Left colon (tissue), 2 donors: ENCODE measurements around the gene TANC2. TPM values are rescaled to one million over a fixed set of nuclear protein-coding genes. Genes with fewer than 3 reads are reported as not detected.

Experiments
- ATAC-seq: fragments of 200-7000 bp; cut with Tn5 transposase; one replicate; pipeline ENCODE4 v1.9.1; 2020; ENCODE audit warnings: mild to moderate bottlenecking, moderate library complexity
- DNase-seq, 2 donors: peaks; one replicate each; pipeline ENCODE4 v3.0.0-alpha.2; 2020
- intact Hi-C, 2 donors: fragments of 100-400 bp; cut with DNase I in 1 of 2; cut with micrococcal nuclease in 1 of 2; formaldehyde crosslinking; loops; one replicate each; pipeline versions ENCODE4 v1.11.2 to v1.14.0; 2022; cut with DNase I, micrococcal nuclease
- microRNA-seq, 2 donors: library from miRNA; unstranded; fragments of <30 nt; microRNA quantifications; one replicate each; pipeline versions ENCODE4 v1.1.0 to v1.2.0, GENCODE V29; 2020
- total RNA-seq, 2 donors: library from RNA; stranded (reverse); fragmentation: NEBNext Ultra II Directional; extraction: Animal tissue kit (Norgen Biotek cat#: 25700); gene quantifications; one replicate each; pipeline ENCODE4 v1.2.1, GENCODE V29; 2021
- donor health status: DM: no; HTN: no; CAD: no.
- donor health status: DM: yes; HTN: yes; CAD: no.

Gene TANC2
- total RNA-seq, 2 donors from 2014 or later: 16.2 to 22.8 TPM

DNA sequence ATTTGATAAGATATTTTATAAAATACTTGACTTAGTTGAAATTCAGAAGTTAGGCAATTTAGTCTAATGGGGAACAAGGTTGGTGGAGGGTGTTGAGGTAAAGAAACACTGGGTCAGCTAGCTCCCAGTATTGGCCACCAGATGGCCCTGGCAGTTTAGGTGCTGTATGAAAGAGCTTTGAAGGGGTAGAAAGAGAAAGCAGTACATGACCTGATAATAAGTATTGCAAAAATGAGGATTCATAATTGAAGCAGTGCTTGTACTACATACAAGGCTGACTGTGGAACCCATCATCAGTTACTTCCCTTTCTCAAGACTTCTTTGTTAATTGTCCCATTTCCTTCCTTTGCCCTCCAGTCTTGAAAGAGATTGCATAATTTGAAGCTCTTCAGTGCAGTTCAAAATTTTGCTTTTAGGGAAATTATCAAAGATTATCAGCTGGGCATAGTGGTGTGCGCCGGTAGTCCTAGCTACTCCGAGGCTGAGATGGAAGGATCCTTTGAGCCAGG, 29.4 kb downstream of the TANC2 start:
- DNase-seq: peak in 1 of 2 donors; percentile 39
- intact Hi-C loops: loop anchor here in 1 of 2 donors (10.0 kb wide), 1 partner anchor 409 kb away; no protein-coding TSS in a partner anchor
- ATAC-seq: peak; percentile 67

DNA sequence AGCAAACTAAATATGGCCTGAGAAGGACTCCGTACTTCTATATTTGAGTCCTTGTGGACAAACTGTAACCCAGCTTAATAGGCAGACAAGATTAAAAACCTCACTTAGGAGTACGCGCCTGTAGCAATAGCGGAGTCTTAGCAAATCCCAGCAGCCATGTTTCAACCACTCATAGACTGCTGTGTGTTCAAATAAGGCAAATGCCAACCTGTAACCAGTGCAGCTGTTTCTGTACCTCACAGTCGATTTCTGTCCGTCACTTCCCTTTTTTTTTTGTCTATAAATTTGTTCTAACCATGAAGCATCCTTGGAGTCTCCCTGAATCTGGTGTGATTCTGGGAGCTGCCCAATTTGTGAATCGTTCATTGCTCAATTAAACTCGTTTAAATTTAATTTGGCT, 30.2 kb downstream of the TANC2 start:
- DNase-seq (no peak), ATAC-seq (no peak)
- intact Hi-C loops: loop anchor here in 1 of 2 donors (10.0 kb wide), 1 partner anchor 409 kb away; no protein-coding TSS in a partner anchor

DNA sequence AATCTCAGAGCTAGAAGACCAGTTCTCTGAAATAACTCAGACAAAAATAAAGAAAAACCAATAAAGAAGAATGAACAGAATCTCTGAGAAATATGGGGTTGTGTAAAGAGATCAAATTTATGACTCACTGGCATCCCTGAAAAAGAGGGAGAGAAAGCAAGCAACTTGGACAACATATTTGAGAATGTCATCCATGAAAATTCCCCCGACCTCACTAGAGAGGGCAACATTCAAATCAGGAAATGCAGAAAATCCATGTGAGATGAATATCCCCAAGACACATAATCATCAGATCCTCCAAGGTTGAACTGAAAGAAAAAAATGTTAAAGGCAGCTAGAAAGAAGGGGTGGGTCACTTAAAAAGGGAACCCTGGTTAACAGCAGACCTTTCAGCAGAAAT, 32.1 kb downstream of the TANC2 start:
- ATAC-seq (no peak), DNase-seq (no peak)
- intact Hi-C loops: loop anchor here in 1 of 2 donors (10.0 kb wide), 1 partner anchor 407 kb away; no protein-coding TSS in a partner anchor

DNA sequence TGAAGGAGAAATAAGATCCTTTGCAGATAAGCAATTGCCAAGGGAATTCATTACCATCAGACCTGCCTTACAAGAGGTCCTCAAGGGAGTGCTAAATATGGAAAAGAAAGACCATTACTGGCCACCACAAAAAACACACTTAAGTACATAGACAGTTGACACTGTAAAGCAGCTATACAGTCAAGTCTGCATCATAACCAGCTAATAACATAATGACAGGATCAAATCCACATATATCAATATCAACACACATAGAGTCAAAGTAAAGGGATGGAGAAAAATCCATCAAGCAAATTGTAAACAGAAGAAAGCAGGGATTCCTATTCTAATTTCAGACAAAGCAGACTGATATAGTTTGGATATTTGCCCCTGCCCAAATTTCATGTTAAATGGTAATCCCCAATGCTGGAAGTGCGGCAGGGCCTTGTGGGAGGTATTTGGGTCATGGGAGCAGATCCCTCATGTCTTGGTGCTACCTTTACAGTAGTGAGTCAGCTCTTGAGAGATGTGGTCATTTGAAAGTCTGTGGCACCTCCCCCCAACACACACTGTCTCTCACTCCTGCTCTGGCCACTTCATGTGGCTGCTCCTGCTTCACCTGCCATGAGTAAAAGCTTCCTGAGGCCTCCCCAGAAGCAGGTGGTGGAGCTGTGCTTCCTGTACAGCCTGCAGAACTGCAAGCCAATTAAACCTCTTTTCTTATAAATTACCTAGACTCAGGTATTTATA, 32.8 kb downstream of the TANC2 start:
- intact Hi-C loops: loop anchor here in 1 of 2 donors (10.0 kb wide), 1 partner anchor 406 kb away; no protein-coding TSS in a partner anchor
- ATAC-seq (no peak), DNase-seq (no peak)

DNA sequence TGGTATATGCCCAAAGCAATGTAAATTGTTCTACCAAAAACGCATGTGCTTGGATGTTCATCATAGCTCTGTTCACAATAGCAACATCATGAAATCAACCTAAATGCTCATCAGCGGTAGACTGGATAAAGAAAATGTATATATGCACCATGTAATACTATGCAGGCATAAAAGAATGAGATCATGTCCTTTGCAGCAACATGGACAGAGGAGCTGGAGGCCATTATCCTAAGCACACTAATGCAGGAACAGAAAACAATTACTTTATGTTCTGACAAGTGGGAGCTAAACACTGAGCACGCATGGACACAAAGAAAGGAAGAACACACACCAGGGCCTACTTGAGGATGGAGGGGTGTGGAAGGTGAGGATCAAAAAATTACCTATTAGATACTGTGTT, 33.7 kb downstream of the TANC2 start:
- intact Hi-C loops: loop anchor here in 1 of 2 donors (10.0 kb wide), 1 partner anchor 405 kb away; no protein-coding TSS in a partner anchor
- ATAC-seq: no peak
- DNase-seq: no peak

DNA sequence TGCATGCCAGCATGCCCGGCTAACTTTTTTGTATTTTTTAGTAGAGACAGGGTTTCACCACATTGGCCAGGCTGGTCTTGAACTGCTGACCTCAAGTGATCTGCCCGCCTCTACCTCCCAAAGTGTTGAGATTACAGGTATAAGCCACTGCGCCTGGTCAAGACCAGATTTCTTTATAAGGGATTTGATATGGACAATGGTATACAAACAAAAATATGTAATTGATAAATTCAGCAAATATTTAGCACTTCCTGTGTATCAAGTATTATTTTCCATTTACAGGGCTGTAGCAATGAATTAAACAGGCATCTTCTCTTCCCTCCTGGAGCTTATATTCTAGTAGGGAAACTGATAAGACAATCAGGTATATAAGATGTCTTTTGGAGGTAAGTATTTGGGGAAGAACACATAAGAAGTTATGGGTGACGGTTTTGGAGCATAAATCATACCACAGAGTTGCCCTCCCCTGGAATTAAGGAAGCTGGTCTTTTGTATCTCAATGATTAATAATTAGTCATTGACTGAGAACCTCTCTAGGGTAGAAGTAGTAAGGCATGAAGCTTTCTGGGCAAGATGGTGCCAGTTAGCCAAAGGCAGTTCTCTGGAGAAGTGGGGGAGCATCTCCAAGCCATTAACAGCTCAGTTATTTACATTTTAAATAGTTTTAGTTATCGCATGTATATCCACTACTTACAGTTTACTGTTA, 35.8 kb downstream of the TANC2 start:
- DNase-seq: no peak
- no peak for ATAC-seq
- intact Hi-C loops: no loop called here

DNA sequence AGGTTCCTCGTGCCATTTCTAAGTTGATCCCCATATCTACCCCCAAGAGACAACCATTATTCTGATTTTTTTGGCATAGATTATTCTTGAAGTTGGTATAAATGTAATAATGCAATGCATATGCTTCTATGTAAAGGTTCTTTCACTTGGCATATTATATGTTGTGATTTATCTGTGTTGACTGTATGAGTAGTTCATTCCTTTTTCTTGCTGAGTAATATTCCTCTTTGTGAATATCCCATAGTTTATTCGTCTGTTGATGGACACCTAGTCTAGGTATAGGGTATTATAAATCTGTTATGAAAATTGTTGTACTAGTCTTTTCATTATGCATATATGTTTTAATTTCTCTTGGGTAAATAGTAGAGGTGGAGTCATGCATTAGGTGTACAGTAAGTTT, 36.6 kb downstream of the TANC2 start:
- intact Hi-C loops: no loop called here
- no peak for DNase-seq
- no peak for ATAC-seq

DNA sequence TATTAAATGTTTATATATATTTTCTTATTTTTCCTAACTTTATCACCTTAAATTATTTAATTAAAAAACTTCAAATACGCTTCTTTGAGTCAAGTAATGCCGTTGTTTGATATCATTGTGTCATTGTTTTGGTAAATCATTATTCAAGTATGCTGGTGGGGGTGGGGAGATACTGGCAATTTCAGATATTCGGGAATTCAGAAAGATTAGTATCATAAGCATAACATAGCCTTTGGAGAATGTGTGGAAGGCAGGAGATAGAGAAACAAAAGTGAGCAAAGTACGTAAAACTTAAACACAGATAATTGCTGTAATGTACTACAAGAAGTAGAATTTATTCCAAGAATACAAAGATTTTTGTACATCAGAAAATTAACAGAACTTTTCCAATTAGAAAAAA, 49.8 kb downstream of the TANC2 start:
- ATAC-seq (no peak), DNase-seq (no peak)
- intact Hi-C loops: no loop called here

Small RNA genes within 50 kb of the gene (microRNA-seq; reads per million reads assigned to microRNA genes)
- gene MIR633: 0 reads per million in 2 donors

Other genes with a start within 250 kb of the TANC2 start
- gene MARCHF10, start 157.9 kb upstream of the TANC2 start, total RNA-seq: not detected